ENCODE measurements around the gene EPS15. TPM values are rescaled to one million over a fixed set of nuclear protein-coding genes. Genes with fewer than 3 reads are reported as not detected.

EPS15 gene
- polyA plus RNA-seq, 1 of the 3 experiments (the other 2 are of a cell fraction) = 17.0 TPM

- Histone ChIP-seq H3K27me3 (ENCODE audit: insufficient read depth) (no peaks in the 10 kb centered on the region), H3K4me1 (ENCODE audit: control insufficient read depth in 1 of 2, insufficient read depth in 2 of 2, low read depth in 1 of 2, low read length in 1 of 2) (peaks cover 3 to 15% of the 10 kb centered on the region in 2 experiments; a peak in 3 of 4 replicates), H3F3A (replicated peaks; ENCODE audit: insufficient read depth) (peaks cover 26% of the 10 kb centered on the region), H3K36me3 (replicated peaks in 1 of 2; ENCODE audit: control insufficient read depth in 1 of 2, insufficient read depth in 2 of 2, low read length in 1 of 2) (no peaks in the 10 kb centered on the region), H2AFZ (ENCODE audit: low read depth) (no peak overlapping the region), H3K9me2 (no peaks in the 10 kb centered on the region), H3K9me3 (no peaks in the 10 kb centered on the region), H3K27ac (ENCODE audit: low read depth in 2 of 2, low read length in 1 of 2) (peak overlapping the region in 1 of 2 experiments; percentile 54; a peak in 1 of 4 replicates), H4K20me1 (ENCODE audit: insufficient read depth) (no peaks in the 10 kb centered on the region), H3K4me2 (no peak overlapping the region), H3K4me3 (ENCODE audit: low read depth in 2 of 2, low read length in 1 of 2) (no peak overlapping the region), H3K79me2 (ENCODE audit: insufficient read depth) (no peaks in the 10 kb centered on the region), H3K9ac (no peak overlapping the region)
- TF ChIP-seq JUND (IDR thresholded peaks at IDR 0.05) = no peak
- TF ChIP-seq GATA2 (CRISPR knock-in tag; IDR thresholded peaks at IDR 0.05) = no peak
- TF ChIP-seq RCOR1 (IDR thresholded peaks at IDR 0.05; ENCODE audit: low read length) = no peak
- no peak for TF ChIP-seq ELF1 (IDR thresholded peaks at IDR 0.05)
- 85% methylated on average over 6 of the region's 6 CpGs for WGBS (ENCODE audit: low lambda C conversion rate)
- ChIA-PET CTCF (no interaction called here), POLR2A (no interaction called here)
- DNase-seq = no peak
These were observed 41.0 kb upstream of the EPS15 start for GRCh38 chr1:51560034-51560433.

GRCh38 chr1:51559501-51559900, 40.4 kb upstream of the EPS15 start:
- Histone ChIP-seq H3K27me3 (ENCODE audit: insufficient read depth) (no peaks in the 10 kb centered on the region), H3K9me3 (no peaks in the 10 kb centered on the region), H3K4me3 (ENCODE audit: low read depth in 2 of 2, low read length in 1 of 2) (no peak overlapping the region), H3K4me2 (no peak overlapping the region; the same call in 1 of the 2 replicates), H3K27ac (ENCODE audit: low read depth in 2 of 2, low read length in 1 of 2) (peak overlapping the region; percentile 54 to 83; a peak in 3 of 4 replicates), H2AFZ (ENCODE audit: low read depth) (no peak overlapping the region), H4K20me1 (ENCODE audit: insufficient read depth) (no peaks in the 10 kb centered on the region), H3K9me2 (no peaks in the 10 kb centered on the region), H3K79me2 (ENCODE audit: insufficient read depth) (no peaks in the 10 kb centered on the region), H3K36me3 (replicated peaks in 1 of 2; ENCODE audit: control insufficient read depth in 1 of 2, insufficient read depth in 2 of 2, low read length in 1 of 2) (no peaks in the 10 kb centered on the region), H3K9ac (no peak overlapping the region), H3K4me1 (ENCODE audit: control insufficient read depth in 1 of 2, insufficient read depth in 2 of 2, low read depth in 1 of 2, low read length in 1 of 2) (peaks cover 3 to 15% of the 10 kb centered on the region in 2 experiments; a peak in 3 of 4 replicates), H3F3A (replicated peaks; ENCODE audit: insufficient read depth) (peaks cover 26% of the 10 kb centered on the region)
- TF ChIP-seq TCF12 (IDR thresholded peaks at IDR 0.05) (peak; percentile 32; the same call in 1 of the 2 replicates), EZH2phosphoT487 (IDR thresholded peaks at IDR 0.05; ENCODE audit: borderline replicate concordance, low read depth) (no peak)
- CTCF ChIA-PET = no interaction called here
- POLR2A ChIA-PET = no interaction called here
- DNase-seq = no peak

GRCh38 chr1:51559064-51559500, 40.0 kb upstream of the EPS15 start:
- Histone ChIP-seq H2AFZ (ENCODE audit: low read depth) (no peak overlapping the region; the same call in 1 of the 2 replicates), H3K4me3 (ENCODE audit: low read depth in 2 of 2, low read length in 1 of 2) (0 out of 4 replicates have a peak overlapping the region, but pooled peaks of 1 of the 2 experiments have one; percentile 27), H3K27ac (ENCODE audit: low read depth in 2 of 2, low read length in 1 of 2) (peak overlapping the region; percentile 44 to 83; a peak in 3 of 4 replicates), H3K4me2 (peak overlapping the region; percentile 62), H3F3A (replicated peaks; ENCODE audit: insufficient read depth) (peaks cover 30% of the 10 kb centered on the region), H3K79me2 (ENCODE audit: insufficient read depth) (no peaks in the 10 kb centered on the region), H3K4me1 (ENCODE audit: control insufficient read depth in 1 of 2, insufficient read depth in 2 of 2, low read depth in 1 of 2, low read length in 1 of 2) (peaks cover 3 to 15% of the 10 kb centered on the region in 2 experiments; a peak in 3 of 4 replicates), H3K36me3 (replicated peaks in 1 of 2; ENCODE audit: control insufficient read depth in 1 of 2, insufficient read depth in 2 of 2, low read length in 1 of 2) (no peaks in the 10 kb centered on the region), H3K27me3 (ENCODE audit: insufficient read depth) (no peaks in the 10 kb centered on the region), H3K9me3 (no peaks in the 10 kb centered on the region), H3K9ac (peak overlapping the region; percentile 56; the same call in 1 of the 2 replicates), H4K20me1 (ENCODE audit: insufficient read depth) (no peaks in the 10 kb centered on the region), H3K9me2 (no peaks in the 10 kb centered on the region)
- POLR2A ChIA-PET = no interaction called here
- TF ChIP-seq EP300 (IDR thresholded peaks at IDR 0.05; ENCODE audit: borderline replicate concordance in 1 of 2, low read depth in 1 of 2, low read length in 1 of 2) (no peak), POLR2AphosphoS5 (IDR thresholded peaks at IDR 0.05; ENCODE audit: low read depth, low read length) (no peak), ELF1 (IDR thresholded peaks at IDR 0.05) (no peak), NRF1 (IDR thresholded peaks at IDR 0.05; ENCODE audit: low read depth, low read length) (no peak), TCF12 (IDR thresholded peaks at IDR 0.05) (no peak), CTCF (IDR thresholded peaks at IDR 0.05) (no peak), RCOR1 (IDR thresholded peaks at IDR 0.05; ENCODE audit: low read length) (no peak), MEF2A (IDR thresholded peaks at IDR 0.05; ENCODE audit: borderline replicate concordance, low read depth) (no peak), TEAD4 (IDR thresholded peaks at IDR 0.05; ENCODE audit: borderline replicate concordance, insufficient read depth) (no peak), SIN3A (IDR thresholded peaks at IDR 0.05; ENCODE audit: borderline replicate concordance, low read depth, low read length) (no peak), CHD2 (IDR thresholded peaks at IDR 0.05; ENCODE audit: low read length, partially characterized antibody) (no peak), FOXM1 (IDR thresholded peaks at IDR 0.05; ENCODE audit: low read depth) (no peak)
- TF ChIP-seq, protein P1, sequence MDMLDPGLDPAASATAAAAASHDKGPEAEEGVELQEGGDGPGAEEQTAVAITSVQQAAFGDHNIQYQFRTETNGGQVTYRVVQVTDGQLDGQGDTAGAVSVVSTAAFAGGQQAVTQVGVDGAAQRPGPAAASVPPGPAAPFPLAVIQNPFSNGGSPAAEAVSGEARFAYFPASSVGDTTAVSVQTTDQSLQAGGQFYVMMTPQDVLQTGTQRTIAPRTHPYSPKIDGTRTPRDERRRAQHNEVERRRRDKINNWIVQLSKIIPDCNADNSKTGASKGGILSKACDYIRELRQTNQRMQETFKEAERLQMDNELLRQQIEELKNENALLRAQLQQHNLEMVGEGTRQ (IDR thresholded peaks at IDR 0.05; ENCODE audit: borderline replicate concordance, low read depth, low read length) = no peak
- no peak for DNase-seq
- CTCF ChIA-PET = no interaction called here
- WGBS (ENCODE audit: low lambda C conversion rate) = 84% methylated on average over 3 of the region's 3 CpGs

All from SK-N-SH (cell line).